NCI-H187 treated with DMSO at 0.1 percent for 48 hours (cell line): ENCODE data around the gene FDXACB1.

Experiments used
- DNase-seq: peaks from one replicate; lab custom pipeline; 2025; lab: John Stamatoyannopoulos, UW

The FDXACB1 gene

GRCh38 chr11:111843661-111844060 is 35.3 kb downstream of the FDXACB1 start:
- no peak for DNase-seq

- DNase-seq, result peak; percentile 14
Observed at GRCh38 chr11:111841370-111842053, 37.5 kb downstream of the FDXACB1 start.

DNA sequence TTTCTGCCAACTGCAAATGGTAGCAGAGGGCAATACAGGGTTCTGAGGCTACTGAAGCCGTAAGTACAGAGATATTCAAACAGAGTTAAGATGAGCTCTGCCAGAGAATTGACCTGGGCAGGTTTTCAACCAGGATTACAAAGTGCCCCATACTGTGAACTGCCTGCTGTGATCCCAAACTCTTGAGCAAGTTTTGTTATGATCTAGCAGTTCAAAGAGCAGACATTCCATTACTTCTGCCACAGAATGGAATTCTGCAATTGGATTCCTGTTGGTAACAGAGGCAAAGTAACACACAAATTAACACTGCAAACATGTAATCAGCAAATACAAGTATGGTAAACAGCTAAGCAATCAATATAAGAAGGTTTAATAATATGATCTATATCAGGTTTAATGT is 38.8 kb downstream of the FDXACB1 start:
- DNase-seq, result no peak

DNA sequence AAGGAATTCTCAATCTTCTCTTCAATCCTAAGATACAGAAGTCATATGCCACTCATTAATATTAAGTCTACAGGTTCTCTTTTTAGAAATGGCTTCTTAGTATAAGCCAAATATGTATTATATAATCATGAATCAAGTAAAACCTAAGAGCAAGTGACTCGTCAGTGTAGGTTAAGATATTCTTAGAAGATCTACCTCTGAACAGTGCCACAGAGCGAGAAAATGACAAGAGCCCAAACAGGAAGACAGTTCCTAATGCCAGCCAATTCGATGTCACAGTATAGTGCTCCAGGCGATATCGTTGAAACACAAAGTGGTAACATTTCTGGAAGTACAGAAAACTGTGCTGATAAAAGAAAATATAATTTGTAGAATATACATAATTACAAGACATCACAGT is 40.9 kb downstream of the FDXACB1 start:
- DNase-seq, result no peak

GRCh38 chr11:111837366-111837891 is 41.5 kb downstream of the FDXACB1 start:
- DNase-seq, result no peak

DNA sequence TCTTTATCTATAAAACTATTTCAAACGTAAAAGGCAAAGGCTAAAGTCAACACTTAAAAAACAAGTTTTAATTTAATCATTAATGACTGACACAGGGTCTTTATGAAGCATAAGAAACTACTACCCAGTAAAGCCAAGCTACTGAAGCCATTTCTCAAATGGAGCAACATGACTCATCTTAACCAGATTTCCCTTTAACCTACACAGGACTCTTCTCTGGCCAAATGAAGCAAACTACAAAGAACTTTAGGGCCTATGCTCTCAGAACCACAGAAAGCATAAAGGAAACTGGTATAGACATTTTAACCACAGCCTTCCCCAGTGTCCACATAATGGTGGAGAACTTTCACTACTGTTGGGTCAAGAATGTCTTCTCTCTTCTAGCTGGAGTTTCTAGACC is 42.2 kb downstream of the FDXACB1 start:
- DNase-seq, result no peak

DNA sequence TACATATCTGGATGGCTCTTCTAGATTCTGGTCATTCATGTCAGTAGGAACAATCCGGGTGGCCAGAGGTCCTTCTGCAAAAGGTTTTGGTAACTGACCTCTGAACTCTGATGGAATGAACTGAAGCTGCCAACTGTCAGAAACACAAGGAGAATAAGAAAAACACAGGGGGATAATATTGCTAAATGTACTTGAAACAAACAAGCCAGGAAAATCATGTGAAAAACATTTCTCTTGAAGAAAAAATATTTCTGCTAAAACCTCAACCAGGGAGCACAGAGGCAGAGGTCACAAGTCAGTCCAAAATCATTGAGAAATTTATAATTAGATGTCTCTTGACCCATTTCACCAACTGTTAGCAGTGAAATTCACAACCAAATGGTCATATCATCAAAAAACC is 42.8 kb downstream of the FDXACB1 start:
- DNase-seq, result no peak

DNA sequence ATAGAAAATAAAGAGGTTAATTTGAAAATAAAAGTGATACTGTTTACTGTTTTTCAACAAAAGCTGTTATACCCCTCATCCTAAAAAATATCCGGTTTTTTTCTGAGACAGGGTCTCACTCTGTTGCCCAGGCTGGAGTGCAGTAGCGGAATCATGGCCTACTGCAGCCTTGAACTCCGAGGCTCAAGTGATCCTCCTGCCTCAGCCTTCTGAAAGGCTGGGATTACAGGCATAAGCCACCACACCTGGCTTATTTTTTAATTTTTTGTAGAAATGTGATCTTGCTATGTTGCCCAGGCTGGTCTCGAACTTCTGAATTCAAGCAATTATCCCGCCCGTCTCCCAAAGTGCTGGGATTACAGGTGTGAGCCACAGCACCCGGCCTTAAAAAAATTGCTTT is 43.3 kb downstream of the FDXACB1 start:
- DNase-seq, result no peak

DNA sequence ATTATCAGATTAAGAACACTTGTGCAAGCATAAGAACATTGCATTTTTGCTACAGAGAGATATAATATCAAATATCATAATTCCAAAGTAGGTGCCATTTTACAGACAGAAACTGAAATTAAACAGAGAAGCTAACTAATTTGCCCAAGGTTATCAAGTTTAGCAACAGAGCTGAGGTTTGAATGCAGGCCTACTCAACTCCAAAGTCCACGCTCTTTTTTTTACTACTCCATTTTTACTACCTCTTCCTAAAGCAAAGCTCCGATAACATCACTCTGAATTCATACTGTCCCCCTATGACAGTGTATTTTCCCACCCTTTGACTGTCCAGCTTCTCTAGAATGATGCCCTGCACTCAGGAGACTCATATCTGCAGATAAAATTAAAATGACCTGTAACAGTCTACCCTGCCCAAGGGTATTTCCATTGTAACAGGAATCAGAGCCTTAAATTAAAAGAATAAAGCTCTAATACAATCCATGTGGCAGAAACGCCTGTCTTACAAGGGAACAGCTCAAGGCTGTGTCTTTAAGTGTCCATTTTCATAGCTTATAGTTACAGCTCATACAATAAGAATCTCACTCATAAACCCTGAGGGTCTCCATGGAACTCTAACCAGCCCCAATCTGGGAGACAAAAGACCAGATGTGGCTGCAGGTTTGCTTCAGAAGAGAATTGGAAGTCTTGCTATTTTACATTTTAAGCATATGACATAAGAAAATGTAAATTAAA is 44.4 kb downstream of the FDXACB1 start:
- no peak for DNase-seq

DNA sequence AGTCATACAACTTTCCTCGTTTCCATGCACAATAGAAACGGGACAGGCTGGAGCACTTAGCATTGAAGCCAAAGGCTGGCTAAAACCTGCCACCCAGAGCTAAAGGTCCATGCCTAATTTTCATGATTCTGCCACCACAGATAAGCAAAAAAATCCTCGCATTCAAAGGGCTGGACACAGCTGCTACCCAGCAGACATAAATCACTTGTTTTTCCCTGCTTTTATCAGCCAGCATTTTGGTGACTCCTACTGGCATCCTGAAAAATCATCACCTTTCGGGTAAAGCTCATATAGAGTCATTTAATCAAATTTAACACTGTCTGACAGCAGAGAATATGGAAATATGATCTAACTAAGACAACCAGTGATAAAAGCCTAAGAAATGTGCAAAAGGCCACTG is 45.4 kb downstream of the FDXACB1 start:
- DNase-seq, result no peak

GRCh38 chr11:111829185-111829968 is 49.6 kb downstream of the FDXACB1 start:
- no peak for DNase-seq

GRCh38 chr11:111826322-111826950 is 52.5 kb downstream of the FDXACB1 start:
- DNase-seq, result no peak
